Left ventricle myocardium superior (tissue), 1 donor: Measurements from ENCODE around the gene CAPRIN2. TPM values are rescaled to one million over a fixed set of nuclear protein-coding genes. Genes with fewer than 3 reads are reported as not detected.

ENCODE experiments used
- ATAC-seq: fragments of 200-7000 bp; cut with Tn5 transposase; one replicate; pipeline ENCODE4 v1.9.1; 2020; ENCODE audit warnings: mild to moderate bottlenecking, moderate library complexity
- DNase-seq: peaks from one replicate; pipeline ENCODE4 v3.0.0-alpha.2; 2020
- intact Hi-C: fragments of 100-400 bp; cut with micrococcal nuclease; formaldehyde crosslinking; loops from one replicate; pipeline ENCODE4 v1.11.0; 2022
- total RNA-seq: library from RNA; stranded (reverse); fragmentation: NEBNext Ultra II Directional; extraction: Animal tissue kit (Norgen Biotek cat#: 25700); gene quantifications from one replicate; pipeline ENCODE4 v1.2.1, GENCODE V29; 2021
- donor health status: DM: no; HTN: yes; CAD: no; lungs with severe emphysema.

CAPRIN2 gene
- total RNA-seq, 1 donor from 2014 or later, result 30.2 TPM

- intact Hi-C loops, result no loop called here
- ATAC-seq (no peak), DNase-seq (no peak)
These were observed 15.1 kb upstream of the CAPRIN2 start for GRCh38 chr12:30769802-30770201.

GRCh38 chr12:30764251-30764650, 9.5 kb upstream of the CAPRIN2 start:
- intact Hi-C loops, result no loop called here
- DNase-seq, result no peak
- no peak for ATAC-seq

- intact Hi-C loops, result no loop called here
- DNase-seq, result no peak
- no peak for ATAC-seq
These were observed 8.3 kb upstream of the CAPRIN2 start for GRCh38 chr12:30763053-30763452.

GRCh38 chr12:30761730-30762129, 7.0 kb upstream of the CAPRIN2 start:
- intact Hi-C loops, result no loop called here
- ATAC-seq, result no peak

GRCh38 chr12:30757316-30757715, 2.6 kb upstream of the CAPRIN2 start:
- intact Hi-C loops, result no loop called here

More at GRCh38 chr12:30761730-30762129, 7.0 kb upstream of the CAPRIN2 start:
- no peak for DNase-seq

GRCh38 chr12:30756074-30756473, 1.3 kb upstream of the CAPRIN2 start:
- peak; percentile 39 for DNase-seq
- ATAC-seq, result no peak
- intact Hi-C loops, result no loop called here

More at GRCh38 chr12:30757316-30757715, 2.6 kb upstream of the CAPRIN2 start:
- no peak for DNase-seq
- ATAC-seq, result no peak

GRCh38 chr12:30755395-30755762, 628 bp upstream of the CAPRIN2 start:
- ATAC-seq (no peak), DNase-seq (no peak)
- intact Hi-C loops, result no loop called here

GRCh38 chr12:30754383-30754749, 385 bp downstream of the CAPRIN2 start:
- ATAC-seq (no peak), DNase-seq (no peak)
- intact Hi-C loops, result no loop called here

GRCh38 chr12:30753751-30754382, 884 bp downstream of the CAPRIN2 start:
- ATAC-seq, result no peak
- no peak for DNase-seq
- intact Hi-C loops, result no loop called here

- DNase-seq, result no peak
- intact Hi-C loops, result no loop called here
- no peak for ATAC-seq
These were observed 1.5 kb downstream of the CAPRIN2 start for GRCh38 chr12:30753233-30753632.

GRCh38 chr12:30752255-30752654, 2.5 kb downstream of the CAPRIN2 start:
- intact Hi-C loops, result no loop called here
- no peak for DNase-seq
- ATAC-seq, result no peak

- ATAC-seq (no peak), DNase-seq (no peak)
- intact Hi-C loops, result no loop called here
These were observed 6.6 kb downstream of the CAPRIN2 start for GRCh38 chr12:30748147-30748546.

GRCh38 chr12:30746190-30746589, 8.6 kb downstream of the CAPRIN2 start:
- intact Hi-C loops, result no loop called here
- no peak for ATAC-seq
- DNase-seq, result no peak

- intact Hi-C loops, result no loop called here
- ATAC-seq (no peak), DNase-seq (no peak)
These were observed 10.4 kb downstream of the CAPRIN2 start for GRCh38 chr12:30744321-30744720.

- DNase-seq (no peak), ATAC-seq (no peak)
- intact Hi-C loops, result no loop called here
These were observed 14.5 kb downstream of the CAPRIN2 start for GRCh38 chr12:30740274-30740673.

GRCh38 chr12:30739020-30739419, 15.7 kb downstream of the CAPRIN2 start:
- intact Hi-C loops, result no loop called here
- ATAC-seq (no peak), DNase-seq (no peak)

GRCh38 chr12:30732954-30733637, 21.7 kb downstream of the CAPRIN2 start:
- DNase-seq, result no peak
- intact Hi-C loops, result no loop called here
- ATAC-seq, result no peak

GRCh38 chr12:30730011-30730410, 24.7 kb downstream of the CAPRIN2 start:
- no peak for DNase-seq
- intact Hi-C loops, result no loop called here
- ATAC-seq, result no peak

GRCh38 chr12:30729547-30729946, 25.2 kb downstream of the CAPRIN2 start:
- no peak for ATAC-seq
- intact Hi-C loops, result no loop called here

GRCh38 chr12:30726647-30727046, 28.1 kb downstream of the CAPRIN2 start:
- DNase-seq (no peak), ATAC-seq (no peak)
- intact Hi-C loops, result no loop called here

More at GRCh38 chr12:30729547-30729946, 25.2 kb downstream of the CAPRIN2 start:
- DNase-seq, result no peak

- ATAC-seq (no peak), DNase-seq (no peak)
- intact Hi-C loops, result no loop called here
These were observed 29.0 kb downstream of the CAPRIN2 start for GRCh38 chr12:30725739-30726138.
